H1 (cell line): ENCODE measurements around the gene ARHGAP26.

Source experiments
- BRCA1 ChIP-seq: IDR thresholded peaks from 2 replicates; pipeline ENCODE4 v1.6.1; 2012; ENCODE audit warnings: low read depth, low read length, improper control_type of control experiment
- CTCF ChIP-seq, 3 experiments: IDR thresholded peaks; 1 replicate in 2 of 3; 2 replicates in 1 of 3; pipeline versions ENCODE4 v1.5.1 to v1.6.1; 2011; ENCODE audit warnings: low read length in 3 of 3, mild to moderate bottlenecking in 3 of 3, inconsistent platforms in 2 of 3, low read depth in 1 of 3, moderate library complexity in 1 of 3; ENCODE audit not compliant: insufficient read depth in 1 of 3; ENCODE audit errors: control extremely low read depth in 1 of 3
- EZH2 ChIP-seq: fragments of 200-600 bp; sonication (generic); IDR thresholded peaks from 2 replicates; pipeline ENCODE4 v1.7.1; 2012; ENCODE audit warnings: low read depth, mild to moderate bottlenecking, moderate library complexity, low read length, inconsistent platforms; ENCODE audit not compliant: severe bottlenecking
- HDAC2 ChIP-seq, 2 experiments: fragments of 300-600 bp in 1 of 2; sonication (generic) in 1 of 2; IDR thresholded peaks; 2 replicates each; pipeline ENCODE4 v1.6.1; 2011 to 2012; ENCODE audit warnings: low read depth in 2 of 2, low read length in 2 of 2, mild to moderate bottlenecking in 2 of 2, moderate library complexity in 2 of 2, borderline replicate concordance in 1 of 2, inconsistent platforms in 1 of 2
- MAX ChIP-seq: IDR thresholded peaks from 2 replicates; pipeline ENCODE4 v1.6.1; 2012; ENCODE audit warnings: inconsistent platforms
- POLR2A ChIP-seq, 2 experiments: IDR thresholded peaks; 1 replicate in 1 of 2; 2 replicates in 1 of 2; pipeline ENCODE4 v1.6.1; 2011; ENCODE audit warnings: low read depth in 2 of 2, low read length in 2 of 2, mild to moderate bottlenecking in 2 of 2; ENCODE audit errors: control extremely low read depth in 1 of 2
- RBBP5 ChIP-seq: IDR thresholded peaks from 2 replicates; pipeline ENCODE4 v1.7.1; 2012; ENCODE audit warnings: low read depth, mild to moderate bottlenecking, inconsistent platforms, low read length, moderate library complexity, borderline replicate concordance
- RXRA ChIP-seq: IDR thresholded peaks from 2 replicates; pipeline ENCODE4 v1.6.1; 2011; ENCODE audit warnings: low read depth, mild to moderate bottlenecking, low read length, moderate library complexity; ENCODE audit not compliant: insufficient read depth
- SP1 ChIP-seq: IDR thresholded peaks from 2 replicates; pipeline ENCODE4 v1.6.1; 2011; ENCODE audit warnings: low read depth, low read length
- TCF12 ChIP-seq: IDR thresholded peaks from 2 replicates; pipeline ENCODE4 v1.6.1; 2011; ENCODE audit warnings: low read depth, mild to moderate bottlenecking, low read length
- YY1 ChIP-seq: IDR thresholded peaks from 2 replicates; pipeline ENCODE4 v1.6.1; 2011; ENCODE audit warnings: low read depth, mild to moderate bottlenecking, low read length

- TF ChIP-seq YY1 (no peak), CTCF (IDR thresholded peaks at IDR 0.05; ENCODE audit: control extremely low read depth in 1 of 3, insufficient read depth in 1 of 3, low read depth in 1 of 3, low read length in 3 of 3) (no peak), EZH2 (no peak), BRCA1 (no peak), POLR2A (IDR thresholded peaks at IDR 0.05; ENCODE audit: control extremely low read depth in 1 of 2, low read depth in 2 of 2, low read length in 2 of 2) (no peak), RXRA (no peak), TCF12 (no peak), SP1 (no peak), HDAC2 (IDR thresholded peaks at IDR 0.05; ENCODE audit: borderline replicate concordance in 1 of 2, low read depth in 2 of 2, low read length in 2 of 2) (no peak), MAX (no peak), RBBP5 (no peak)
Measured at GRCh38 chr5:143050183-143050582, 280.0 kb downstream of the ARHGAP26 start.
